NB4 (cell line): ENCODE data around the gene DNM1L.
A peak's percentile ranks its signal among the peaks of the same experiment; 100 is the strongest.

Experiments
- DNase-seq: peaks from one replicate; pipeline ENCODE4 v3.0.0; 2010; ENCODE audit warnings: low read depth
- H3K4me3 ChIP-seq: one replicate; pipeline ENCODE4 v1.5.1; 2011; ENCODE audit warnings: mild to moderate bottlenecking, low read depth, low read length, moderate library complexity
- MAX ChIP-seq: IDR thresholded peaks from 2 replicates; pipeline ENCODE4 v1.6.1; 2011; ENCODE audit warnings: low read depth, low read length
- MYC ChIP-seq: IDR thresholded peaks from 2 replicates; pipeline ENCODE4 v1.6.1; 2011; ENCODE audit warnings: low read depth, low read length
- POLR2A ChIP-seq: IDR thresholded peaks from 2 replicates; pipeline ENCODE4 v1.6.1; 2011; ENCODE audit warnings: mild to moderate bottlenecking; ENCODE audit not compliant: insufficient read length; ENCODE audit errors: extremely low read depth
- TF ChIP-seq, protein P1 (sequence below): IDR thresholded peaks from one replicate; pipeline ENCODE4 v1.5.1; 2012; ENCODE audit warnings: low read depth, low read length

DNM1L gene

DNA sequence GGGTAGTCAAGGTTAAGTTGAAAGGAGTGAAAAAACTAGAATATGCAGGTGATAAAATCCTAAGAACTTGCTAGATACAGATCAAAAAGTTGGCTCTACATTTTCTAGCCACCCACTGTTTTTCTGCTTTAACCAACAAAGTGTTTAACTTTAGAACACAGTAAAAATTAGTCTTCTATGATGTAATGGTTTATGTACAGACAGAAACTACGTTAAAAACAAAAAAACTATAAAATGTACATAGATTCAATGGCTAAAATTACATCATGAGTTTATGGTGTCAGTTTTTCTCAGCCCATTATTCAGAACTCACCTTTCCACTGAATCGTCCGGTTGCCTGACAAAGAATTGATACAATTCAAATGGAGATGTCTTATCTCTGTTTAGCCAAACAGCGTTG is 74.5 kb downstream of the DNM1L start:
- no peak for DNase-seq
- peak overlapping the region; percentile 78 for H3K4me3 ChIP-seq
- TF ChIP-seq MAX (no peak), MYC (no peak), POLR2A (no peak)
- TF ChIP-seq, protein P1, sequence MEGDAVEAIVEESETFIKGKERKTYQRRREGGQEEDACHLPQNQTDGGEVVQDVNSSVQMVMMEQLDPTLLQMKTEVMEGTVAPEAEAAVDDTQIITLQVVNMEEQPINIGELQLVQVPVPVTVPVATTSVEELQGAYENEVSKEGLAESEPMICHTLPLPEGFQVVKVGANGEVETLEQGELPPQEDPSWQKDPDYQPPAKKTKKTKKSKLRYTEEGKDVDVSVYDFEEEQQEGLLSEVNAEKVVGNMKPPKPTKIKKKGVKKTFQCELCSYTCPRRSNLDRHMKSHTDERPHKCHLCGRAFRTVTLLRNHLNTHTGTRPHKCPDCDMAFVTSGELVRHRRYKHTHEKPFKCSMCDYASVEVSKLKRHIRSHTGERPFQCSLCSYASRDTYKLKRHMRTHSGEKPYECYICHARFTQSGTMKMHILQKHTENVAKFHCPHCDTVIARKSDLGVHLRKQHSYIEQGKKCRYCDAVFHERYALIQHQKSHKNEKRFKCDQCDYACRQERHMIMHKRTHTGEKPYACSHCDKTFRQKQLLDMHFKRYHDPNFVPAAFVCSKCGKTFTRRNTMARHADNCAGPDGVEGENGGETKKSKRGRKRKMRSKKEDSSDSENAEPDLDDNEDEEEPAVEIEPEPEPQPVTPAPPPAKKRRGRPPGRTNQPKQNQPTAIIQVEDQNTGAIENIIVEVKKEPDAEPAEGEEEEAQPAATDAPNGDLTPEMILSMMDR: no peak

DNA sequence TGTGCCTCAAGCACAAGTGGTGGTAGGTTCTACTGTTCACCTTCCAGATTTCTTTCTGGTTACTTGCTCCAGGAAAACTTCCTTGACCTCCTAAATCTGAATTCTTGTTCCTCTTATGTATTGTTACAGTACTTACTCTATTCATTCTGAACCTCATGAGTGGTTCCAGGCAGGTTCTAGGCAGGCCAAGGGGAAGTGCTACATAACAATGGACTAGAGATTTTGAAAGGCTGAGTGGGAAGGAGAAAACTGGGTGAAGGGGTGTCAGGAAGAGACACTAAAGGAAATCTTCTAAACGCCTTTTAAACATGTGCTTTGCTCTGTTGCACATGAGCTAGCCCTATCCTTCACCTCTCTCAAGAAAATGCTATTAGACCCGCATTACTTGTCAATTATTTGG is 75.0 kb downstream of the DNM1L start:
- TF ChIP-seq MAX (peak; percentile 52; the same call in 1 of the 2 replicates), POLR2A (no peak)
- DNase-seq: peak; percentile 52
- H3K4me3 ChIP-seq: peak overlapping the region; percentile 78

GRCh38 chr12:32755051-32755653 is 76.1 kb downstream of the DNM1L start:
- peak; percentile 90 for DNase-seq
- H3K4me3 ChIP-seq: peak overlapping the region; percentile 78
- TF ChIP-seq POLR2A: no peak
- TF ChIP-seq MYC: peak; percentile 90
- TF ChIP-seq, protein P1: peak; percentile 92
- TF ChIP-seq MAX: peak; percentile 82

DNA sequence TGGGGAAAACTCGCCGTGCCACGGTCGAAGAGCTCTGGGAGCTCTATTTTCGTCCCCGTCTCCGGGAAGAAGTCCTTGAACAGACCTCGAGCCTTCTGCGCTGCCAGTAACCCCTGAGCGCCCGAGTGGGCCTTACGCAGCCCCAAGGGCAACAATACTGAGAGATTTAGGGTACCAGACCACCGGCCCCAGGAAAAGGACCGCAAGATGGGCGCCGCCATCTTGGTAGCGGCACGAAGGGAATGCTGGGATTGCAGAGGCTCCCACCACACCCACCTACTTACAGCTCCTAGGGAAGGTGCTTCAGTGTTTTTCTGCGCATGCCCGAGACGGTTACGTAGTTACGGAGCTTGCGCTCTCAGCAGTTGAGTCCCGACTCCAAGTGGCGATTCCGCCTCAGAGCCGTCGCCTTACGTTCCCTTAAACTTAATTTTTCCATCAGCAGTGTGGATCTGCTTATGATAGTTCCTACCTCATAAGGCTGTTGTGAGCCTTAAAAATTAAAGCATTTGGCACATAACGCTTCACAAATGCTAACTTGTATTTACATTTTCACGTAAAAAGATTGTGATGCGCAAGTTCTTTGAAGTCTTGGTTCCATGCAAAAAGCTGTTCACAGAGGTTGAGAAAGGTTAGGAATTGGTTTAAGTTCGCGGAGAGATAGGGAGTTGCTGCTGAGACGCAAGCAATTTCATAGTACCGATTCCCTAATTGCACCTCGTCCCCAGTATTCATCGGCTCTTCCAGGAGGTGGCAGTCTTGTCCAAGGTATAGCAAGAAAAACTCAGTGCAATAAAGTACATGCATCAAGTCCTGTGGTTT is 76.8 kb downstream of the DNM1L start, which contains the start of gene YARS2:
TSS of gene YARS2 (minus strand) at position 244 of the 822 bp plus-strand sequence. CDS start at position 221, 23 bp downstream.
- peak; percentile 99 for DNase-seq
- H3K4me3 ChIP-seq: peak within 1 kb of the TSS; percentile 78
- TF ChIP-seq POLR2A (peak; percentile 94), MYC (no peak; the same call in none of the 2 replicates), MAX (peak; percentile 32)
- TF ChIP-seq, protein P1: peak; percentile 77

- H3K4me3 ChIP-seq: peak overlapping the region; percentile 78
- TF ChIP-seq POLR2A (no peak), MAX (no peak), MYC (no peak)
- TF ChIP-seq, protein P1: no peak
- DNase-seq: no peak
Observed at GRCh38 chr12:32756476-32757066, 77.5 kb downstream of the DNM1L start.

DNA sequence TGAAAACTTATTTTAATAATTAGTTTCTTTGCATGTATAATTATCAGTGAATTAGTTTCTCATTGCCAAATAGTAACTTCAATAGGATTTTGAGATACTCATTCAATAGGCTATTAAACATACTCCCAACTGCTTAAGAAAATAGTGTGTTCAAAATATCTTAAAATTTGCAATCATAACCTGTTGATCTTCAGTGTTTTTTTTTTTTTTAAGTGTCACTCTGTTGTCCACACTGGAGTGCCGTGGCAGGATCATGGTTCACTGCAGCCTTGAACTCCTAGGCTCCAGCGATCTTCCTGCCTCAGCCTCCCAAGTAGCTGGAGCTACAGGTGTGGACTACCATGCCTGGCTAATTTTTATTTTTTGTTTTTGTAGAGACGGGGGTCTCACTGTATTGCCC is 78.1 kb downstream of the DNM1L start:
- no peak overlapping the region for H3K4me3 ChIP-seq
- TF ChIP-seq, protein P1: no peak
- TF ChIP-seq POLR2A: no peak
- DNase-seq: no peak
